HG03460 (cell line): ENCODE results near the gene FLAD1.

Experiments used
- ATAC-seq: cut with Tn5 transposase; IDR thresholded peaks from one replicate; pipeline ENCODE4 v1.9.1; 2021; ENCODE audit not compliant: unreplicated experiment

FLAD1 gene

DNA sequence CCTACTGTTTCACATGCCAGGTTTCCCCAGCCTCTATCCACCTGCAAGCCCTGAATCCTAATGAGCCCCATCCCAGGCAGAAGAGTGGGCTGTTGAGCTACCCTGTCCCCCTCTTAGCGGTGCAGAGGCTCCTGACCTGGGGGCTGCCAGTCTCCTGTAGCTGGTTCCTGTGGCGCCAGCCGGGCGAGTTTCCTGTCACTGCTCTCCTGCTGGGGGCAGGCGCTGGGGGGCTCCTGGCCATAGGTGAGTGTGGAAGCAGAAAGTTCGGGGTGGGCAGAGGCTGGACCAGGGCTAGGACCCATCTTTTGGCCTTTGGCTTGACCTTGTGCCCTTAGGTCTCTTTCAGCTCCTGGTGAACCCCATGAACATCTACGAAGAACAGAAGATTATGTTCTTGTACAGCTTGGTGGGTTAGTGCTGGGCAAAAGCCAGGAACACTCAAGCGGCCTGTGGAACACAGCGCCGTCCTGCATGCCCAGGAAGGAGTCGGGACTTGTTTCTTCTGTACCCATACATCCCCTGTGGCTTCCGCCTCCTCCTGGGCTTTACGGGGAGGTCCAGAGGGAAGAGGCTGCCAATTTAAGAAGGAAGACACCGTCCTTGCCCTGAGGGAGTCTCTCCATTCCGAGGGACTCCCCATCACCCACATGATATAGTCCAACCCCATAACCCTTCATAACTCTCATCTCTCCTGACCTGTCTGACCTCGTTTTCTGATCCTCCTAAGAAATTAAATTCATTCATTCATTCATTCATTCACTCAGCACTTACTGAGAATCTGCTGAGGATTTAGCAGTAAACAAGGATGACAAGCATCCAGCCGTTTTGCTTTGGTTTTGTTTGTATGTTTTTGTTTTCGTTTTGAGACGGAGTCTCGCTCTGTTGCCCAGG lies 51.4 kb downstream of the FLAD1 start:
- no peak for ATAC-seq

DNA sequence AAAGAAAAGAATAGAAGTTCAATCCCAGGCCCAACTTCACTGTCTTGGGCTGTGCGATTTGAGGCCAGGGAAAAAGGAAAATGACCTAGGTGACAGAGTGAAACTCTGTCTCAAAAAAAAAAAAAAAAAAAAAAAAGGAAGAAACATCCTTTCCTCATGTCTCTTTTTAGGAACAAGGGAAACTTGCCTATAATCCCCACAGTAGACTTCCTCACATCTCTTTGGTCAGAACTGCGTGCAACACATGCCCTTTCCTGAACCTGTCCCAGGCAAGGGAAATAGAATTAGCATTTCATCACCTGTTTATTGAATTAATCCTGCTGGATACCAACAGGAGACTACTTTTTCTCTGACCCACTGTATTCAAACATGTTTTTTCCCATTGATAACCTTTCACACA lies 52.8 kb downstream of the FLAD1 start:
- ATAC-seq = no peak

DNA sequence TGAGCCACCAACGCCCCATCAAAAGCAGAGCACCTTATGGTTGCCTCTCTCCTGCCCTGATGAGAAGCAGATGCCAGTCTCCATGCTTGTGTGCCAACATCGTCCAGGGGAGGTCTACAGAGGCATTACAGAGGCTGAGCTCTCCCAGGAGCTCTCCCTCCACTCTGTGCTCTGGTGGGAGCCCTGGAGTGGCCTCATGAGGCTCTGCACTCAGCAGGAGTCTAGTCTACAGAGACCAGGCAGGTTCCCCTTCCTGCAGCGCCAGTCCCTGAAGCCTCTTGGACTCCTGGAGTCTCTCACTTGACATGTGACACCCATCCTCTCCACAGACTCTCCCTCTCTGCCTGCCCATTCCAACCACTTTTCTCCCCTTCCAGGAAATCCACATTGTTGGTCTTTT lies 53.9 kb downstream of the FLAD1 start:
- ATAC-seq = no peak

DNA sequence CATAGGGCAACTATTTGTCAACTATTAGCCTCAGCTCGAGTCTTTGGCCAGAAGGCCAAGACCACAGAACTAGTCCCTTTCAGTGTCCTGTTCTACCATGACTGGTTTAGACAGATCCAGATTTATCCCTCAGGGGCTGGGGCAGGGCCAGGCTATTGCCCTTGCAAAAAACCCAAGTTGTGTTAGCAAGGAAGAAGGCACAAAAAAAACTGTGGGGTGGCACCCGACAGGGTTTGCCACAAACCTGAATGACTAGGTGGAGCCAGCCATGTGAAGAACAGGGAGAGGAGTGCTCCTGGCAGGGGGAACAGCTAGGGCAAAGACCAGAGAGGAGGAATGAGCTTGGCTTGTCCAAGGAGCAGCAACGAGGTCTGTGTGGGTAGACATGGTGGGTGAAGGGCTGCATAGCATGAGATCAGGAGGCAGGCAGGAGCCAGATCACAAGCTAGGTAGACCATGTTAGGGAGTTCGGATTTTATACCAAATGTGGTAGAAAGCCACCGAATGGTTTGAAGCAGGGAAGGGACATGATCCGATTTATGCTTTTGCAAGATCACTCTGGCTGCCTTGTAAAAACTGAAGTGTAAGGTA lies 54.8 kb downstream of the FLAD1 start:
- no peak for ATAC-seq

DNA sequence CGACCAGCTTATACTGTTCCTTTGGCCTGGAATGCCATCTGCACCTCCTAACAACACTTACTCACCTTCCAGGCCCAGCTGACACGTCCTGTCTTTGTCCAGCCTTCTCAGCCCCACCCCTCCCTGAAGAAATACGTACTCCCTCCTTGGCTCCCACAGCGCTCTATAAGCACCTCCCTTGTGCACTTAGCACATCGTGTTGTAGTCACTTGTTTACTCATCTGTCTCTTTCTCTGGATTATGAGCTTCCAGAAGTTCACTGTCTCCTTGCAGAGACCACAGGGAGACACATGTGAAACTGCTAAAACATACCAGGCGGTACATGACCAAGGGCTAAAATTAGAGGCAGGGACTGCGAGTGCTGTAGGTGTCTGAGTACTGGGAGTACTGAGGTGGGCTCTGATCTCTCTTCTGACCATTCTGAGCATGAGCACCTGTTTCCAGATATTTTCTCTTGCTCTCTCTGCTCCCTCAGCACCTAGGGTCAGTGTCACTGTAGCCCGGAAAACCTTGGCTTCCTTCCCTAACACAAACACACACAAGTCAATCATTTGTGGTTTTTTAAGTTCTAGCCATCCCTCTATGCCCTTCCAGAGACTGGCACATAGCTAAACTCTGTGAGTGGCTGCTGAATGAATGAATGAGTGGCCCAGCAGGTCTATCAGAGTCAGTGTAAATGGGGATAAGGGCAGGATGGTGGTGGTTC lies 55.6 kb downstream of the FLAD1 start:
- ATAC-seq = no peak

DNA sequence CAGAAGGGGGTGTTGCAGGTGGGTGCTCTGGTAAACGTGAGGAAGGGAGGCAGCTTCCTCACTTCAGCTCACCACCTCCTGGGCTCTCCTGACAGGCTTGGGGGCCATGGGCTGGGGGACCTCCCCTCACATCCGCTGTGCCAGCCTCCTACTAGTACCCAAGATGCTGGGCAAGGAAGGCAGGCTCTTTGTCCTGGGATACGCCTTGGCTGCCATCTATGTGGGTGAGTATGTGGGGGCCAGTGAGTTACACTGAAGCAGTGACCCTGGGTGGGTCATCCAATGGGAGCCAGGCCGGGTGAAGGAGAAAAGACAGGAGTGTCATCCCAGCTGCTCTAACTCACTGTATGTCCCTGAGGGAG lies 56.1 kb downstream of the FLAD1 start:
- ATAC-seq = no peak

DNA sequence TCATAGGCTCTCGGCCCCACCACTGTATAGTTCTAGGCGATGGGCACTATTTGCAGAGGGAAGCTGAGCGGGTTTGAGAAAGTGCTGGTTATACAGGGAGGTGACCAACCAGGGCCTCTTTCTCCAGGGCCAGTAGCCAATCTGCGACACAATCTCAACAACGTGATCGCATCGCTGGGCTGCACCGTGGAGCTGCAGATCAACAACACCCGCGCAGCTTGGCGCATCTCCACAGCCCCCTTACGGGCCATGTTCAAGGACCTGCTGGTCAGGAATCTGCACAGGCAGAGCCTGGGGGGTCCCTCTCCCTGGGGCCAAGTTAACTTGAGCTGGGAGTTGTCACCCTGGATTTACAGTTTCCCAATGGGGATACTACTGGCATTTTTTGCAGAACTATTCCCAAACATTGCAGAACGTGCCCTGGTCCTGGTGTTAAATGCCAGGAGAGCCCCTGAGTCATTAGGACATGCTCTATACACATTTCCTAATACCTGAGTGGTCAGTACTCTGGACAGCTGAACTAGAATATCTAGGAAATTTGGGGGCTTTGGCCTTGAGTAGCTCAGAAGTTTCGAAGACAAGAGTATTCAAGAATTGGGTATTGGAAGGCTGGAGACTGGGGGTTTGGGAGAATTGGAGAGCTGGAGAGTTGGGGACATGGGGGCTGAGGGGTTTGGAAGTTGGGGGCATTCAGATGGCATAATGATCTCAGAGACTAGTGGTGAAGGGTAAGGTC lies 57.4 kb downstream of the FLAD1 start:
- ATAC-seq = no peak
